HepG2 (cell line): Measurements from ENCODE around the gene GGCT. TPM values are rescaled to one million over a fixed set of nuclear protein-coding genes. Genes with fewer than 3 reads are reported as not detected.

Source experiments
- ATAC-seq: fragments of 200-7000 bp; cut with Tn5 transposase; 3 replicates; pipeline ENCODE4 v1.9.1; 2020; ENCODE audit warnings: mild to moderate bottlenecking, moderate library complexity
- BruUV-seq: library from RNA; stranded (reverse); fragments of 400-500 nt; replicated peaks from 2 replicates; lab custom pipeline; 2021; lab: Mats Ljungman, UMichigan
- CTCF ChIA-PET: fragments of 300-600 bp; formaldehyde crosslinking; extraction: SDS; loops from one replicate; lab custom pipeline; 2021; ENCODE audit warnings: low total read pairs, inconsistent platforms, low intra/inter-chr PET ratio; lab: Yijun Ruan, JAX
- POLR2A ChIA-PET: fragments of 350-600 bp; sonication (Branson Sonifier 250); formaldehyde crosslinking; loops from one replicate; lab custom pipeline; 2020; ENCODE audit warnings: antibody characterized with exemption, inconsistent platforms; lab: Yijun Ruan, JAX
- DNase-seq: peaks from one replicate; pipeline ENCODE4 v3.0.0-alpha.2; 2015; ENCODE audit warnings: low spot score
- FAIRE-seq: peaks from 3 replicates; lab custom pipeline; 2011; peaks lifted over from hg19 to GRCh38; lab: Jason Lieb, UNC
- H2AFZ ChIP-seq: one replicate; pipeline ENCODE4 v1.6.1; 2011; ENCODE audit warnings: low read length, inconsistent platforms
- H3K27ac ChIP-seq: fragments of 300-600 bp; 3 replicates; pipeline ENCODE4 v1.8.0; 2011; ENCODE audit warnings: mixed run types, mild to moderate bottlenecking, mixed read lengths, low read length, inconsistent platforms; ENCODE audit not compliant: insufficient read depth; ENCODE audit errors: extremely low read length
- H3K27me3 ChIP-seq, 2 experiments: fragments of 200-600 bp in 1 of 2; 2 replicates in 1 of 2; 3 replicates in 1 of 2; pipeline versions ENCODE4 v1.6.0 to v1.8.0; 2011; ENCODE audit warnings: low read length in 2 of 2, mild to moderate bottlenecking in 2 of 2, moderate library complexity in 2 of 2, inconsistent platforms in 1 of 2; ENCODE audit not compliant: insufficient read depth in 2 of 2, control insufficient read depth in 1 of 2
- H3K36me3 ChIP-seq, 2 experiments: fragments of 200-600 bp in 1 of 2; replicated peaks in 1 of 2; 2 replicates in 1 of 2; 3 replicates in 1 of 2; pipeline versions ENCODE4 v1.5.1 to v1.8.0; 2011; ENCODE audit warnings: low read length in 2 of 2, inconsistent platforms in 1 of 2; ENCODE audit not compliant: insufficient read depth in 2 of 2, control insufficient read depth in 1 of 2
- H3K4me1 ChIP-seq: 2 replicates; pipeline ENCODE4 v1.5.1; 2012; ENCODE audit warnings: low read length, inconsistent platforms; ENCODE audit not compliant: insufficient read depth
- H3K4me2 ChIP-seq: 2 replicates; pipeline ENCODE4 v1.6.0; 2011; ENCODE audit warnings: low read depth, low read length, inconsistent platforms
- H3K4me3 ChIP-seq, 3 experiments: fragments of 200-600 bp in 1 of 3; sonication (generic), shearing (Covaris generic) in 1 of 3; replicated peaks in 1 of 3; 2 replicates each; pipeline ENCODE4 v1.5.1; 2011 to 2016; ENCODE audit warnings: low read length in 3 of 3, inconsistent platforms in 2 of 3, low read depth in 2 of 3, mild to moderate bottlenecking in 2 of 3, control low read depth in 1 of 3, mixed read lengths in 1 of 3; ENCODE audit not compliant: insufficient read depth in 1 of 3
- H3K79me2 ChIP-seq: one replicate; pipeline ENCODE4 v1.6.1; 2011; ENCODE audit warnings: low read length, inconsistent platforms; ENCODE audit not compliant: insufficient read depth
- H3K9ac ChIP-seq: 2 replicates; pipeline ENCODE4 v1.6.0; 2011; ENCODE audit warnings: mild to moderate bottlenecking, low read depth, low read length, inconsistent platforms; ENCODE audit not compliant: insufficient read depth
- H3K9me3 ChIP-seq: 2 replicates; pipeline ENCODE4 v1.5.1; 2012; ENCODE audit warnings: mild to moderate bottlenecking, low read length
- H4K20me1 ChIP-seq: 2 replicates; pipeline ENCODE4 v1.6.0; 2011; ENCODE audit warnings: inconsistent platforms, mild to moderate bottlenecking, low read length, moderate library complexity; ENCODE audit not compliant: insufficient read depth
- CEBPB ChIP-seq: IDR thresholded peaks from 2 replicates; pipeline ENCODE4 v1.6.1; 2011; ENCODE audit warnings: low read depth, low read length, improper control_type of control experiment, borderline replicate concordance
- EP300 ChIP-seq, 3 experiments: sonication (generic) in 1 of 3; formaldehyde crosslinking in 1 of 3; IDR thresholded peaks; 2 replicates each; pipeline versions ENCODE4 v1.5.1 to v1.6.1; 2011 to 2020; ENCODE audit warnings: low read depth in 2 of 3, low read length in 2 of 3, borderline replicate concordance in 1 of 3, improper control_type of control experiment in 1 of 3, mild to moderate bottlenecking in 1 of 3, missing genetic modification reagents in 1 of 3, moderate library complexity in 1 of 3
- FOSL2 ChIP-seq: sonication (generic); formaldehyde crosslinking; IDR thresholded peaks from 2 replicates; pipeline ENCODE4 v1.4.0; 2020; ENCODE audit warnings: missing genetic modification reagents
- MEIS2 ChIP-seq: sonication (generic); formaldehyde crosslinking; IDR thresholded peaks from 2 replicates; pipeline ENCODE4 v1.9.0; 2021; ENCODE audit warnings: mild to moderate bottlenecking, missing genetic modification reagents
- MIER3 ChIP-seq: IDR thresholded peaks from 2 replicates; pipeline ENCODE4 v1.6.1; 2016; ENCODE audit warnings: missing compliant biosample characterization, borderline replicate concordance
- SIX1 ChIP-seq: sonication (generic); formaldehyde crosslinking; IDR thresholded peaks from 2 replicates; pipeline ENCODE4 v1.4.0; 2020; ENCODE audit warnings: missing genetic modification reagents, borderline replicate concordance
- SMARCC2 ChIP-seq: fragments of 450-650 bp; IDR thresholded peaks from 2 replicates; pipeline ENCODE4 v1.6.1; 2017; ENCODE audit warnings: antibody characterized with exemption, mild to moderate bottlenecking
- SOX6 ChIP-seq, 2 experiments: fragments of 450-650 bp in 1 of 2; sonication (generic) in 1 of 2; formaldehyde crosslinking in 1 of 2; IDR thresholded peaks; 2 replicates each; pipeline versions ENCODE4 v1.4.0 to v1.6.1; 2017 to 2020; ENCODE audit warnings: antibody characterized with exemption in 1 of 2, mild to moderate bottlenecking in 1 of 2, missing genetic modification reagents in 1 of 2
- THAP11 ChIP-seq: IDR thresholded peaks from 2 replicates; pipeline ENCODE4 v1.6.1; 2016; ENCODE audit warnings: missing biosample characterization, missing genetic modification reagents
- ZNF441 ChIP-seq: sonication (generic); formaldehyde crosslinking; IDR thresholded peaks from 2 replicates; pipeline ENCODE4 v1.7.0; 2021; ENCODE audit warnings: missing genetic modification reagents, borderline replicate concordance
- ZNF660 ChIP-seq: sonication (generic); formaldehyde crosslinking; IDR thresholded peaks from 2 replicates; pipeline ENCODE4 v1.5.1; 2020; ENCODE audit warnings: mild to moderate bottlenecking, low read depth, missing genetic modification reagents, borderline replicate concordance
- WGBS: methylation state at CpG from one replicate; pipeline ENCODE4 v1.1.6; 2017; ENCODE audit warnings: low lambda C conversion rate; 5-methylcytosine and 5-hydroxymethylcytosine counted together
- in situ Hi-C: cut with HindIII; loops from 2 replicates; pipeline ENCODE4 v1.10.0; 2017; ENCODE audit warnings: low pct_unique_long_range_greater_than_20kb; ENCODE audit not compliant: extremely low pct_ligation_motif_present
- intact Hi-C: fragments of 100-400 bp; cut with micrococcal nuclease; formaldehyde crosslinking; loops from one replicate; pipeline ENCODE4 v1.10.0; 2022; ENCODE audit not compliant: unreplicated experiment
- polyA plus RNA-seq, 8 experiments: library from polyadenylated mRNA; depleted of rRNA in 3 of 8; stranded (reverse) in 7 of 8; unstranded in 1 of 8; fragments of >200 nt; fragmentation: Illumina TruSeq in 4 of 8; extraction: Trizol in 4 of 8; gene quantifications; 2 replicates each; pipeline versions ENCODE4 v1.2.1 to v1.2.3, GENCODE V29; 2011 to 2016; ENCODE audit warnings: low read depth in 4 of 8, missing spikeins in 1 of 8, mixed read lengths in 1 of 8; ENCODE audit not compliant: insufficient read depth in 1 of 8
- total RNA-seq, 5 experiments: library from RNA; depleted of rRNA; stranded (reverse); fragments of >200 nt; fragmentation: Illumina TruSeq; extraction: Trizol; gene quantifications; 2 replicates each; pipeline ENCODE4 v1.2.3, GENCODE V29; 2016; ENCODE audit warnings: low read depth in 1 of 5
- TF ChIP-seq, protein P1 (sequence below): sonication (generic); formaldehyde crosslinking; IDR thresholded peaks from 2 replicates; pipeline ENCODE4 v1.4.0; 2020; ENCODE audit warnings: missing genetic modification reagents
- TF ChIP-seq, protein P2 (sequence below): IDR thresholded peaks from 2 replicates; pipeline ENCODE4 v1.6.1; 2018; ENCODE audit warnings: missing genetic modification reagents, mild to moderate bottlenecking, missing compliant biosample characterization

Gene GGCT
- total and polyA plus RNA-seq, 2 of the 13 experiments (the other 11 are each of a cell fraction or from before 2014, with no cell fraction given) = 19.5 to 78.3 TPM

DNA sequence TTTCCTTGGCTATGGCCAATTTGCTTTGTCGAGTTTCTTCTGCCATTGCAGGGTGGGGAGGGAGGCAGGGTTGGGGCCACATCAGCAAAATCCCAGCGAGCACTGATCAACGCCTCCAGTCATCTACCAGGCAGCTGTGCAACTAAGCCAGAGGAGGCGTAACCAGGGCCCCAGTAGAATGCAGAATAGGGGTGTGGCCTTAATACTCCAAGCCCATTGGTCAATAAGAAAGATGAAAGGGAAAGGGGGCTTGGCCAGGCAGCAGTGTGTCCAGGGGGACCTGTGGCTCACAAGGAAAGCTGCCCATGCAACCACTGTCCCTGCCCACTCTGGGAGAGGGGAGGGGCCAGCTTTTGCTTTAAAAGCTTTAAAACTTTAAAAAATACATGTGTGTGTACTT, 21.5 kb upstream of the GGCT start:
- no peaks in the 10 kb centered on the region for H3K36me3 ChIP-seq
- H3K27me3 ChIP-seq = no peaks in the 10 kb centered on the region
- H3K4me1 ChIP-seq = peaks cover 40% of the 10 kb centered on the region
- no peak for FAIRE-seq
- ChIA-PET CTCF (no interaction called here), POLR2A (no interaction called here)
- no peaks in the 10 kb centered on the region for H4K20me1 ChIP-seq
- intact Hi-C loops (no loop called here), in situ Hi-C loops (no loop called here)
- BruUV-seq = no TSS peak
- no peak overlapping the region for H2AFZ ChIP-seq
- no peaks in the 10 kb centered on the region for H3K9me3 ChIP-seq
- ATAC-seq = no peak
- H3K4me3 ChIP-seq = no peak overlapping the region
- no peaks in the 10 kb centered on the region for H3K79me2 ChIP-seq
- H3K9ac ChIP-seq = no peak overlapping the region
- TF ChIP-seq, protein P1, sequence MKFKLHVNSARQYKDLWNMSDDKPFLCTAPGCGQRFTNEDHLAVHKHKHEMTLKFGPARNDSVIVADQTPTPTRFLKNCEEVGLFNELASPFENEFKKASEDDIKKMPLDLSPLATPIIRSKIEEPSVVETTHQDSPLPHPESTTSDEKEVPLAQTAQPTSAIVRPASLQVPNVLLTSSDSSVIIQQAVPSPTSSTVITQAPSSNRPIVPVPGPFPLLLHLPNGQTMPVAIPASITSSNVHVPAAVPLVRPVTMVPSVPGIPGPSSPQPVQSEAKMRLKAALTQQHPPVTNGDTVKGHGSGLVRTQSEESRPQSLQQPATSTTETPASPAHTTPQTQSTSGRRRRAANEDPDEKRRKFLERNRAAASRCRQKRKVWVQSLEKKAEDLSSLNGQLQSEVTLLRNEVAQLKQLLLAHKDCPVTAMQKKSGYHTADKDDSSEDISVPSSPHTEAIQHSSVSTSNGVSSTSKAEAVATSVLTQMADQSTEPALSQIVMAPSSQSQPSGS = no peak
- TF ChIP-seq THAP11 (CRISPR knock-in tag) (no peak), MEIS2 (CRISPR knock-in tag) (no peak), ZNF660 (no peak), SIX1 (CRISPR knock-in tag) (no peak)
- TF ChIP-seq, protein P2, sequence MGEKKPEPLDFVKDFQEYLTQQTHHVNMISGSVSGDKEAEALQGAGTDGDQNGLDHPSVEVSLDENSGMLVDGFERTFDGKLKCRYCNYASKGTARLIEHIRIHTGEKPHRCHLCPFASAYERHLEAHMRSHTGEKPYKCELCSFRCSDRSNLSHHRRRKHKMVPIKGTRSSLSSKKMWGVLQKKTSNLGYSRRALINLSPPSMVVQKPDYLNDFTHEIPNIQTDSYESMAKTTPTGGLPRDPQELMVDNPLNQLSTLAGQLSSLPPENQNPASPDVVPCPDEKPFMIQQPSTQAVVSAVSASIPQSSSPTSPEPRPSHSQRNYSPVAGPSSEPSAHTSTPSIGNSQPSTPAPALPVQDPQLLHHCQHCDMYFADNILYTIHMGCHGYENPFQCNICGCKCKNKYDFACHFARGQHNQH (CRISPR knock-in tag) = no peak
- no peak for DNase-seq
- no peak overlapping the region for H3K4me2 ChIP-seq
- 85% methylated on average over 3 of the region's 4 CpGs for WGBS
- H3K27ac ChIP-seq = no peak overlapping the region

DNA sequence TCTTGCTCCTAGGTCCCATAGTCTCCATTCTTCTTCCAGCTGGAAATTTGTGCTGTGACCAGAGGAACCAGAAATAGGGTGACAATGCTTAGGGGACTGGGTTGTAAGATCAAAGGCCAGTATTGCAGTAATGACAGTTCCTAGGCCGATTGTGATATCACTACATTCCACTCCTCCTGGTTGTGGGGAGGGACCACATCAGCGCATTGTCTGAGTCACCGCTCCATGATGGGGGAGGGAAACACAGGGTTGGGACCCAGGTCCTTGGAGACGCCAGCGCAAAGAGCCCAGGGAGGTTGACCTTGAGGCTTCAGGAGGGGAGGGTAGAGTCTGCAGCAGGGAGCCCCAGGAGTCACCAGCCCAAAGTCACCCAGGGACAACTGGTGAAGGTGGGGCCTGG, 20.8 kb upstream of the GGCT start:
- ATAC-seq (peak; percentile 76), FAIRE-seq (no peak), DNase-seq (peak; percentile 51)
- CTCF ChIA-PET = no interaction called here
- Histone ChIP-seq H3K27ac (no peak overlapping the region), H3K4me2 (peak overlapping the region; percentile 39; the same call in 1 of the 2 replicates), H3K79me2 (no peaks in the 10 kb centered on the region), H3K4me3 (peak overlapping the region in 1 of 3 experiments; percentile 28; a peak in 1 of 6 replicates), H3K4me1 (peaks cover 48% of the 10 kb centered on the region), H3K9me3 (no peaks in the 10 kb centered on the region), H3K27me3 (no peaks in the 10 kb centered on the region), H2AFZ (no peak overlapping the region), H3K36me3 (no peaks in the 10 kb centered on the region), H4K20me1 (no peaks in the 10 kb centered on the region), H3K9ac (no peak overlapping the region)
- 8% methylated on average over 5 of the region's 5 CpGs for WGBS
- BruUV-seq = no TSS peak
- POLR2A ChIA-PET = no interaction called here
- intact Hi-C loops = no loop called here
- in situ Hi-C loops = no loop called here
- TF ChIP-seq ZNF441 (no peak), EP300 (IDR thresholded peaks at IDR 0.05; ENCODE audit: low read depth in 2 of 2, low read length in 2 of 2) (peak in 1 of 2 experiments; percentile 16; a peak in 1 of 4 replicates), EP300 (CRISPR knock-in tag; IDR thresholded peaks at IDR 0.05; ENCODE audit: borderline replicate concordance) (no peak), MIER3 (no peak), FOSL2 (CRISPR knock-in tag) (peak; percentile 84), CEBPB (peak; percentile 24; the same call in 1 of the 2 replicates), SMARCC2 (0 out of 2 replicates have a peak, but pooled peaks have one; percentile 32), SOX6 (IDR thresholded peaks at IDR 0.05) (no peak), SOX6 (CRISPR knock-in tag; IDR thresholded peaks at IDR 0.05) (peak; percentile 16; the same call in 1 of the 2 replicates)
